ENCODE measurements around the gene NNT.
"Not testable (repeated sequence)": the region's sequence is repeated elsewhere in the genome, so short reads cannot be mapped to it uniquely, and the experiment has no call there.

NNT gene

DNA sequence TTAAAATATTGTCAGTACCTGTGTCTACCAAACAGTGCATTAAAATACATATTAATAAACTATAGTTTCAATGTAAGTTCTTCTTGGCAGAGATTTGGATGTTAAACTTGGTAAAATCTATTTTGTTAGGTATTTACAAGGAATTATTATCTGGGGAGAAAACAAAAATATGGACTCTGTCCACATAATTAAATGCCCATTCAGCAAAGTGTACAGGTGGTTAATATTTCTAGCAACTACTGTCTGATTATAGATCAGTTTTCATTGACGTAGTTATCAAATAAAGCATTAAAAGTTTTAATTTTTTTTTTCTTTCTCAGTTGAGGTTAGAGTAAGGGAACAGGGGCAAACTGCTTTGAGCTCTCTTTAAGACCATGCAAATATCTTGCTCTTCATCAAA lies 88.9 kb downstream of the NNT start:
- Histone ChIP-seq H2AFZ (ENCODE audit: low read depth, low read length) (no peak overlapping the region), H3K27ac (ENCODE audit: low read length, poor library complexity, severe bottlenecking) (no peak overlapping the region), H3K36me3 (ENCODE audit: control insufficient read depth in 1 of 2, insufficient read depth in 2 of 2, low read depth in 1 of 2, low read length in 2 of 2) (peaks cover 5 to 12% of the 10 kb centered on the region in 2 experiments), H3K27me3 (ENCODE audit: control insufficient read depth in 1 of 2, insufficient read depth in 1 of 2, low read length in 2 of 2) (no peaks in the 10 kb centered on the region), H3K4me1 (ENCODE audit: control insufficient read depth, insufficient read depth, low read depth, low read length) (no peaks in the 10 kb centered on the region), H3K14ac (ENCODE audit: low read length in 2 of 2) (no peak overlapping the region), H3K79me1 (replicated peaks; ENCODE audit: low read length, poor library complexity, severe bottlenecking) (peaks cover 12% of the 10 kb centered on the region), H4K91ac (ENCODE audit: low read length) (no peak overlapping the region), H2AK5ac (ENCODE audit: low read length, severe bottlenecking) (no peak overlapping the region), H3K9me3 (ENCODE audit: control insufficient read depth, low read length) (peaks cover 3% of the 10 kb centered on the region), H2BK12ac (ENCODE audit: low read length in 2 of 2) (no peak overlapping the region), H4K8ac (ENCODE audit: low read length) (no peak overlapping the region), H3K4me3 (ENCODE audit: insufficient read depth in 1 of 2, low read depth in 1 of 2, low read length in 2 of 2) (no peak overlapping the region), H2BK5ac (ENCODE audit: low read depth, low read length, poor library complexity, severe bottlenecking) (no peak overlapping the region), H3K18ac (ENCODE audit: low read depth in 1 of 2, low read length in 2 of 2) (no peak overlapping the region), H3K23ac (ENCODE audit: low read length in 2 of 2) (no peak overlapping the region), H2BK120ac (ENCODE audit: low read depth, low read length) (no peak overlapping the region), H3K4ac (ENCODE audit: low read depth in 1 of 2, low read length in 2 of 2) (no peak overlapping the region), H2BK15ac (ENCODE audit: low read depth, poor library complexity, severe bottlenecking) (no peak overlapping the region), H3K9ac (ENCODE audit: low read length) (no peak overlapping the region), H3K4me2 (ENCODE audit: low read length, poor library complexity, severe bottlenecking) (no peak overlapping the region)
- no peak for DNase-seq
- WGBS: no CpG with 5 or more reads among the region's 1 CpG

- Histone ChIP-seq H3K27ac (ENCODE audit: low read length, poor library complexity, severe bottlenecking) (no peak overlapping the region), H4K8ac (ENCODE audit: low read length) (no peak overlapping the region), H3K9me3 (ENCODE audit: control insufficient read depth, low read length) (peaks cover 3% of the 10 kb centered on the region), H3K27me3 (ENCODE audit: control insufficient read depth in 1 of 2, insufficient read depth in 1 of 2, low read length in 2 of 2) (no peaks in the 10 kb centered on the region), H2AFZ (ENCODE audit: low read depth, low read length) (no peak overlapping the region), H4K91ac (ENCODE audit: low read length) (no peak overlapping the region), H2BK15ac (ENCODE audit: low read depth, poor library complexity, severe bottlenecking) (no peak overlapping the region), H2BK12ac (ENCODE audit: low read length in 2 of 2) (no peak overlapping the region), H3K23ac (ENCODE audit: low read length in 2 of 2) (no peak overlapping the region), H3K4me3 (ENCODE audit: insufficient read depth in 1 of 2, low read depth in 1 of 2, low read length in 2 of 2) (no peak overlapping the region), H3K4me2 (ENCODE audit: low read length, poor library complexity, severe bottlenecking) (no peak overlapping the region), H3K4me1 (ENCODE audit: control insufficient read depth, insufficient read depth, low read depth, low read length) (no peaks in the 10 kb centered on the region), H3K9ac (ENCODE audit: low read length) (no peak overlapping the region), H3K14ac (ENCODE audit: low read length in 2 of 2) (no peak overlapping the region), H2BK120ac (ENCODE audit: low read depth, low read length) (no peak overlapping the region), H3K18ac (ENCODE audit: low read depth in 1 of 2, low read length in 2 of 2) (no peak overlapping the region), H2BK5ac (ENCODE audit: low read depth, low read length, poor library complexity, severe bottlenecking) (no peak overlapping the region), H3K79me1 (replicated peaks; ENCODE audit: low read length, poor library complexity, severe bottlenecking) (peaks cover 14% of the 10 kb centered on the region), H2AK5ac (ENCODE audit: low read length, severe bottlenecking) (no peak overlapping the region), H3K36me3 (ENCODE audit: control insufficient read depth in 1 of 2, insufficient read depth in 2 of 2, low read depth in 1 of 2, low read length in 2 of 2) (peaks cover 5 to 12% of the 10 kb centered on the region in 2 experiments), H3K4ac (ENCODE audit: low read depth in 1 of 2, low read length in 2 of 2) (no peak overlapping the region)
- no peak for DNase-seq
Observed at GRCh38 chr5:43693411-43693810, 90.4 kb downstream of the NNT start.

GRCh38 chr5:43694027-43694426 lies 91.0 kb downstream of the NNT start:
- H3K27ac ChIP-seq (ENCODE audit: low read length, poor library complexity, severe bottlenecking): no peak overlapping the region
- H2BK120ac ChIP-seq (ENCODE audit: low read depth, low read length): no peak overlapping the region
- no peak for DNase-seq
- H3K9me3 ChIP-seq (ENCODE audit: control insufficient read depth, low read length): peaks cover 3% of the 10 kb centered on the region
- H2BK12ac ChIP-seq (ENCODE audit: low read length in 2 of 2): no peak overlapping the region
- no peak overlapping the region for H2BK5ac ChIP-seq (ENCODE audit: low read depth, low read length, poor library complexity, severe bottlenecking)
- H3K9ac ChIP-seq (ENCODE audit: low read length): no peak overlapping the region
- H2AK5ac ChIP-seq (ENCODE audit: low read length, severe bottlenecking): no peak overlapping the region
- H3K23ac ChIP-seq (ENCODE audit: low read length in 2 of 2): no peak overlapping the region
- H3K4me2 ChIP-seq (ENCODE audit: low read length, poor library complexity, severe bottlenecking): no peak overlapping the region
- H3K79me1 ChIP-seq (replicated peaks; ENCODE audit: low read length, poor library complexity, severe bottlenecking): peaks cover 15% of the 10 kb centered on the region
- no peak overlapping the region for H4K91ac ChIP-seq (ENCODE audit: low read length)
- no peak overlapping the region for H4K8ac ChIP-seq (ENCODE audit: low read length)
- H3K4ac ChIP-seq (ENCODE audit: low read depth in 1 of 2, low read length in 2 of 2): no peak overlapping the region
- no peak overlapping the region for H2BK15ac ChIP-seq (ENCODE audit: low read depth, poor library complexity, severe bottlenecking)
- H3K4me1 ChIP-seq (ENCODE audit: control insufficient read depth, insufficient read depth, low read depth, low read length): no peaks in the 10 kb centered on the region
- no peak overlapping the region for H3K4me3 ChIP-seq (ENCODE audit: insufficient read depth in 1 of 2, low read depth in 1 of 2, low read length in 2 of 2)
- peaks cover 5 to 12% of the 10 kb centered on the region in 2 experiments for H3K36me3 ChIP-seq (ENCODE audit: control insufficient read depth in 1 of 2, insufficient read depth in 2 of 2, low read depth in 1 of 2, low read length in 2 of 2)
- H2AFZ ChIP-seq (ENCODE audit: low read depth, low read length): no peak overlapping the region
- 100% methylated on average over 1 of the region's 1 CpG for WGBS
- no peak overlapping the region for H3K18ac ChIP-seq (ENCODE audit: low read depth in 1 of 2, low read length in 2 of 2)
- no peaks in the 10 kb centered on the region for H3K27me3 ChIP-seq (ENCODE audit: control insufficient read depth in 1 of 2, insufficient read depth in 1 of 2, low read length in 2 of 2)
- no peak overlapping the region for H3K14ac ChIP-seq (ENCODE audit: low read length in 2 of 2)

DNA sequence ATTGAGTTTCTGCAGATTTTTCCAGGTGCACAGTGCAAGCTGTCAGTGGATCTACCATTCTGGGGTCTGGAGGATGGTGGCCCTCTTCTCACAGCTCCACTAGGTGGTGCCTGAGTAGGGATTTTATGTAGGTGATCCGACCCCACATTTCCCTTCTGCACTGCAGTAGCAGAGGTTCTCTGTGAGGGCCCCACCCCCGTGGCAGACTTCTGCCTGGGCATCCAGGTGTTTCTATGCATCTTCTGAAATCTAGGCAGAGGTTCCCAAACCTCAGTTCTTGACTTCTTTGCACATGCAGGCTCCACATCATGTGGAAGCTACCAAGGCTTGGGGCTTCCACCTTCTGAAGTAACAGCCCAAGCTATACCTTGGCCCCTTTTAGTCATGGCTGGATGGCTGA lies 93.5 kb downstream of the NNT start:
- H3K18ac ChIP-seq (ENCODE audit: low read depth in 1 of 2, low read length in 2 of 2); H2BK15ac ChIP-seq (ENCODE audit: low read depth, poor library complexity, severe bottlenecking); H2AFZ ChIP-seq (ENCODE audit: low read depth, low read length); H3K4me2 ChIP-seq (ENCODE audit: low read length, poor library complexity, severe bottlenecking); H3K27ac ChIP-seq (ENCODE audit: low read length, poor library complexity, severe bottlenecking); H3K14ac ChIP-seq (ENCODE audit: low read length in 2 of 2); H2BK12ac ChIP-seq (ENCODE audit: low read length in 2 of 2); H3K9me3 ChIP-seq (ENCODE audit: control insufficient read depth, low read length); H3K23ac ChIP-seq (ENCODE audit: low read length in 2 of 2); DNase-seq; H2BK5ac ChIP-seq (ENCODE audit: low read depth, low read length, poor library complexity, severe bottlenecking); H3K4me1 ChIP-seq (ENCODE audit: control insufficient read depth, insufficient read depth, low read depth, low read length); H3K4me3 ChIP-seq (ENCODE audit: insufficient read depth in 1 of 2, low read depth in 1 of 2, low read length in 2 of 2); H2AK5ac ChIP-seq (ENCODE audit: low read length, severe bottlenecking); H3K9ac ChIP-seq (ENCODE audit: low read length); H3K4ac ChIP-seq (ENCODE audit: low read depth in 1 of 2, low read length in 2 of 2); H4K8ac ChIP-seq (ENCODE audit: low read length); H2BK120ac ChIP-seq (ENCODE audit: low read depth, low read length); H4K91ac ChIP-seq (ENCODE audit: low read length); H3K27me3 ChIP-seq (ENCODE audit: control insufficient read depth in 1 of 2, insufficient read depth in 1 of 2, low read length in 2 of 2): not testable (repeated sequence)
- peaks cover 16% of the 10 kb centered on the region for H3K79me1 ChIP-seq (replicated peaks; ENCODE audit: low read length, poor library complexity, severe bottlenecking)
- 95% methylated on average over 2 of the region's 2 CpGs for WGBS
- H3K36me3 ChIP-seq (ENCODE audit: control insufficient read depth in 1 of 2, insufficient read depth in 2 of 2, low read depth in 1 of 2, low read length in 2 of 2): peaks cover 5 to 21% of the 10 kb centered on the region in 2 experiments
